Mesendoderm (in vitro differentiated cells): ENCODE results near the gene GGPS1.

Source experiments
- DNase-seq: peaks from one replicate; pipeline ENCODE4 v3.0.0; 2013
- H2AK5ac ChIP-seq: 2 replicates; pipeline ENCODE4 v1.6.1; 2013; ENCODE audit warnings: low read length, inconsistent platforms
- H2BK120ac ChIP-seq: 2 replicates; pipeline ENCODE4 v1.6.1; 2013; ENCODE audit warnings: low read depth, mild to moderate bottlenecking, low read length, moderate library complexity, mixed read lengths
- H2BK15ac ChIP-seq: replicated peaks from 2 replicates; pipeline ENCODE4 v1.6.1; 2013; ENCODE audit warnings: low read depth, mild to moderate bottlenecking, moderate library complexity
- H2BK5ac ChIP-seq: 2 replicates; pipeline ENCODE4 v1.6.1; 2013; ENCODE audit warnings: low read length, inconsistent platforms
- H3K18ac ChIP-seq: 2 replicates; pipeline ENCODE4 v1.6.1; 2013; ENCODE audit warnings: mild to moderate bottlenecking, low read length, mixed read lengths
- H3K23ac ChIP-seq: one replicate; pipeline ENCODE4 v1.6.1; 2013; ENCODE audit warnings: low read length
- H3K27ac ChIP-seq: 2 replicates; pipeline ENCODE4 v1.5.1; 2013; ENCODE audit warnings: low read depth, mild to moderate bottlenecking, inconsistent platforms, low read length, moderate library complexity
- H3K27me3 ChIP-seq: 2 replicates; pipeline ENCODE4 v1.6.1; 2013; ENCODE audit warnings: low read length, control low read depth, mild to moderate bottlenecking, inconsistent platforms; ENCODE audit not compliant: insufficient read depth, poor library complexity
- H3K36me3 ChIP-seq: 2 replicates; pipeline ENCODE4 v1.6.1; 2013; ENCODE audit warnings: low read length, inconsistent platforms; ENCODE audit not compliant: control insufficient read depth, insufficient read depth
- H3K4ac ChIP-seq: one replicate; pipeline ENCODE4 v1.6.1; 2013; ENCODE audit warnings: low read depth, mild to moderate bottlenecking, low read length, moderate library complexity
- H3K4me1 ChIP-seq: 2 replicates; pipeline ENCODE4 v1.6.1; 2013; ENCODE audit warnings: low read depth, low read length, inconsistent platforms; ENCODE audit not compliant: control insufficient read depth
- H3K4me2 ChIP-seq: 2 replicates; pipeline ENCODE4 v1.6.1; 2013; ENCODE audit warnings: low read length
- H3K4me3 ChIP-seq: 2 replicates; pipeline ENCODE4 v1.5.1; 2013; ENCODE audit warnings: mild to moderate bottlenecking, low read length
- H3K56ac ChIP-seq: one replicate; pipeline ENCODE4 v1.6.1; 2013; ENCODE audit warnings: low read length
- H3K79me1 ChIP-seq: 2 replicates; pipeline ENCODE4 v1.6.1; 2013; ENCODE audit warnings: low read length, inconsistent platforms
- H3K79me2 ChIP-seq: 2 replicates; pipeline ENCODE4 v1.6.1; 2013; ENCODE audit warnings: mild to moderate bottlenecking, low read length; ENCODE audit not compliant: control insufficient read depth, insufficient read depth
- H3K9ac ChIP-seq: 2 replicates; pipeline ENCODE4 v1.6.1; 2013; ENCODE audit warnings: low read length, inconsistent platforms
- H4K5ac ChIP-seq: one replicate; pipeline ENCODE4 v1.6.1; 2013; ENCODE audit warnings: low read length
- H4K8ac ChIP-seq: one replicate; pipeline ENCODE4 v1.6.1; 2013; ENCODE audit warnings: low read depth, mild to moderate bottlenecking, control low read depth, low read length, moderate library complexity
- WGBS: extraction: QIAGEN DNeasy Blood & Tissue Kit; methylation state at CpG from one replicate; pipeline ENCODE4 v1.1.7; 2013; ENCODE audit warnings: low lambda C conversion rate, missing lambda C conversion rate; ENCODE audit not compliant: insufficient coverage; ENCODE audit errors: extremely low coverage; 5-methylcytosine and 5-hydroxymethylcytosine counted together

The GGPS1 gene

GRCh38 chr1:235319255-235319654 is 9.1 kb upstream of the GGPS1 start:
- Histone ChIP-seq H3K23ac (no peak overlapping the region), H3K36me3 (peaks cover 2% of the 10 kb centered on the region), H3K9ac (no peak overlapping the region), H3K4me1 (no peaks in the 10 kb centered on the region), H4K8ac (no peak overlapping the region), H2BK15ac (no peak overlapping the region), H3K18ac (no peak overlapping the region), H3K56ac (no peak overlapping the region), H3K4me2 (no peak overlapping the region), H2BK120ac (no peak overlapping the region), H3K4ac (no peak overlapping the region), H3K79me1 (peaks cover 5% of the 10 kb centered on the region), H3K27me3 (no peaks in the 10 kb centered on the region), H2BK5ac (no peak overlapping the region), H2AK5ac (no peak overlapping the region), H3K4me3 (no peak overlapping the region), H3K27ac (no peak overlapping the region), H4K5ac (no peak overlapping the region), H3K79me2 (peaks cover 72% of the 10 kb centered on the region)
- no peak for DNase-seq
- WGBS: no CpG with 5 or more reads among the region's 2 CpGs

GRCh38 chr1:235320521-235321179 is 7.7 kb upstream of the GGPS1 start:
- H3K9ac ChIP-seq: no peak overlapping the region
- no peak overlapping the region for H3K4me3 ChIP-seq
- H2BK120ac ChIP-seq: no peak overlapping the region
- no CpG with 5 or more reads among the region's 6 CpGs for WGBS
- H3K79me1 ChIP-seq: peaks cover 5% of the 10 kb centered on the region
- H3K27me3 ChIP-seq: no peaks in the 10 kb centered on the region
- no peak overlapping the region for H2AK5ac ChIP-seq
- H2BK15ac ChIP-seq: no peak overlapping the region
- no peak overlapping the region for H3K27ac ChIP-seq
- peaks cover 2% of the 10 kb centered on the region for H3K36me3 ChIP-seq
- no peak overlapping the region for H3K4me2 ChIP-seq
- H2BK5ac ChIP-seq: no peak overlapping the region
- H4K8ac ChIP-seq: no peak overlapping the region
- H3K4ac ChIP-seq: no peak overlapping the region
- H3K4me1 ChIP-seq: no peaks in the 10 kb centered on the region
- H3K18ac ChIP-seq: no peak overlapping the region
- H4K5ac ChIP-seq: no peak overlapping the region
- peak overlapping the region; percentile 25 for H3K56ac ChIP-seq
- peaks cover 74% of the 10 kb centered on the region for H3K79me2 ChIP-seq
- no peak overlapping the region for H3K23ac ChIP-seq
- DNase-seq: no peak

GRCh38 chr1:235324296-235324695 is 4.1 kb upstream of the GGPS1 start:
- Histone ChIP-seq H3K4me3 (no peak overlapping the region), H3K27ac (no peak overlapping the region), H2BK120ac (no peak overlapping the region)

GRCh38 chr1:235325139-235325538 is 3.2 kb upstream of the GGPS1 start:
- Histone ChIP-seq H2AK5ac (no peak overlapping the region), H3K4me3 (no peak overlapping the region), H2BK15ac (no peak overlapping the region), H3K56ac (no peak overlapping the region), H3K23ac (no peak overlapping the region), H3K36me3 (peaks cover 2% of the 10 kb centered on the region), H3K4me2 (no peak overlapping the region), H3K9ac (no peak overlapping the region), H3K79me1 (peaks cover 5% of the 10 kb centered on the region), H3K27me3 (no peaks in the 10 kb centered on the region), H3K18ac (no peak overlapping the region), H3K27ac (no peak overlapping the region), H2BK120ac (no peak overlapping the region), H3K79me2 (peaks cover 75% of the 10 kb centered on the region), H2BK5ac (no peak overlapping the region), H4K8ac (no peak overlapping the region), H3K4ac (no peak overlapping the region), H4K5ac (no peak overlapping the region), H3K4me1 (no peaks in the 10 kb centered on the region)
- 100% methylated on average over 1 of the region's 3 CpGs for WGBS
- DNase-seq: no peak

More at GRCh38 chr1:235324296-235324695, 4.1 kb upstream of the GGPS1 start:
- no peak overlapping the region for H3K18ac ChIP-seq
- peaks cover 5% of the 10 kb centered on the region for H3K79me1 ChIP-seq
- H3K79me2 ChIP-seq: peaks cover 73% of the 10 kb centered on the region
- no peak overlapping the region for H3K56ac ChIP-seq
- H3K4me1 ChIP-seq: no peaks in the 10 kb centered on the region
- H3K4ac ChIP-seq: no peak overlapping the region
- H3K9ac ChIP-seq: no peak overlapping the region
- H4K5ac ChIP-seq: no peak overlapping the region
- no peak for DNase-seq
- no peak overlapping the region for H2AK5ac ChIP-seq
- H3K27me3 ChIP-seq: no peaks in the 10 kb centered on the region
- WGBS: 100% methylated on average over 2 of the region's 5 CpGs
- H3K23ac ChIP-seq: no peak overlapping the region
- H4K8ac ChIP-seq: no peak overlapping the region
- H2BK5ac ChIP-seq: no peak overlapping the region
- no peak overlapping the region for H3K4me2 ChIP-seq
- H3K36me3 ChIP-seq: peaks cover 2% of the 10 kb centered on the region
- no peak overlapping the region for H2BK15ac ChIP-seq

GRCh38 chr1:235325854-235326253 is 2.5 kb upstream of the GGPS1 start:
- H3K4ac ChIP-seq: no peak overlapping the region
- H3K4me2 ChIP-seq: no peak overlapping the region
- H3K27me3 ChIP-seq: no peaks in the 10 kb centered on the region
- no peak overlapping the region for H3K4me3 ChIP-seq
- H3K79me1 ChIP-seq: peaks cover under 1% of the 10 kb centered on the region
- H2BK5ac ChIP-seq: no peak overlapping the region
- no peak overlapping the region for H2BK15ac ChIP-seq
- 100% methylated on average over 1 of the region's 2 CpGs for WGBS
- H4K5ac ChIP-seq: no peak overlapping the region
- H3K4me1 ChIP-seq: no peaks in the 10 kb centered on the region
- no peak overlapping the region for H3K23ac ChIP-seq
- no peak overlapping the region for H2AK5ac ChIP-seq
- no peak overlapping the region for H4K8ac ChIP-seq
- H3K27ac ChIP-seq: no peak overlapping the region
- H3K56ac ChIP-seq: no peak overlapping the region
- peak overlapping the region; percentile 40 for H3K9ac ChIP-seq
- H3K36me3 ChIP-seq: no peaks in the 10 kb centered on the region
- H3K18ac ChIP-seq: no peak overlapping the region
- peaks cover 73% of the 10 kb centered on the region for H3K79me2 ChIP-seq
- DNase-seq: no peak
- no peak overlapping the region for H2BK120ac ChIP-seq
